GM12865 (cell line): ENCODE measurements around the gene CYFIP1.
A peak's percentile ranks its signal among the peaks of the same experiment; 100 is the strongest.

Experiments used
- DNase-seq: peaks from one replicate; pipeline ENCODE4 v3.0.0; 2010; ENCODE audit warnings: low read depth
- H3K4me3 ChIP-seq: 2 replicates; pipeline ENCODE4 v1.5.1; 2011; ENCODE audit warnings: mild to moderate bottlenecking, low read depth, low read length, control low read depth
- CTCF ChIP-seq: IDR thresholded peaks from 2 replicates; pipeline ENCODE4 v1.5.1; 2011; ENCODE audit warnings: low read length, control low read depth, low read depth, inconsistent platforms; ENCODE audit not compliant: insufficient read depth; ENCODE audit errors: missing control alignments

CYFIP1 gene

DNA sequence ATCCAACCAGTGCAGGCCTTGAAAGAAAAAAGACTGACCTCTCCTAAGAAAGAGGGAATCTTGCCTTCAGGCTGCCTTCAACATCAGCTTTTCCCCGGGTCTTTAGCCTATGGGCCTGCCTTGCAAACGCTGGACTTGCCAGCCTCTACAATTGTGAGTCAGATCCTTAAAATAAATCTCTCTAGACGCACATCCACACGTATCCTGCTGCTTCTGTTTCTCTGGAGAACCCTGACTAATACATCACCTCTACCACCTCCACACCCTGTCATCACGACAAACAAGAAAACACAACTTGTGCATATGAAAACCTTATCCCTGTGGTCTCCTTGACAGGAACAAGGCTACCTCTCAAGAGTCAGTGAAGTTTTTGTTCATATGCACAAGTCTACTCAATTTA, 11.8 kb downstream of the CYFIP1 start:
- DNase-seq, result peak; percentile 14
- TF ChIP-seq CTCF, result no peak
- no peak overlapping the region for H3K4me3 ChIP-seq

DNA sequence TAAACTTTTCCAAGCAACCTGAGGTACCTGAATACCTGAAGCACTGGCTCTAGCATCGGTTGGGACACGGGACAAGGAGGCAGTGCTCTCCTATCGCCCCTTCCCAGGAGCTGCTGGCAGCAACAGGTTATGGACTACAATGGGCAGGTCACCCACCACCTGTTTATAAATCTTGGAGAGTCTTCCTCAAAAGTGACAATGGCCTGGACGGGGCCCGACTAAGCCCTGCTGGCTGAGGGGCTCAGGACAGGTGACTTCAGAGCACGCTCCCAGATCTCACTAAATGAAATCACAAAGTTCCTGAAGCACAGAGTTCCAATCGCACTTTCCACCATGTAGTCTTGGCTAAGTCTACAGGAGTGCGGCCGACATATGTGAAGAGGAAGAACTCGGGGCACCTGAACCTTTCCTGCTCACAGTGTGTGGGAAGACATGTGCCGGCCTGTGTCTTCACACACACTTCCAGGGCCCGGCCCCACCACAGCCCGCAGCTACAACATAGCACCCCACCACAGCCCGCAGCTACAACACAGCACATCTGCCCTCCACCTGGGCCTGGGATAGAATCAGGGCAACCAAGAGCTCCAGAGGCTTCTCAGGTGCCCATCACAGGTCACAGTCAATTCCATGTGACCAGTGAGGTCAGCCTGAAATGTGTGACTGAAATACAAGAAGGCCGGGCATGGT, 12.9 kb downstream of the CYFIP1 start:
- DNase-seq, result no peak
- no peak for TF ChIP-seq CTCF

GRCh38 chr15:22966321-22967083, 13.7 kb downstream of the CYFIP1 start:
- no peak for DNase-seq
- TF ChIP-seq CTCF, result no peak
- no peak overlapping the region for H3K4me3 ChIP-seq

More for the DNA sequence above, 12.9 kb downstream of the CYFIP1 start:
- H3K4me3 ChIP-seq, result no peak overlapping the region

DNA sequence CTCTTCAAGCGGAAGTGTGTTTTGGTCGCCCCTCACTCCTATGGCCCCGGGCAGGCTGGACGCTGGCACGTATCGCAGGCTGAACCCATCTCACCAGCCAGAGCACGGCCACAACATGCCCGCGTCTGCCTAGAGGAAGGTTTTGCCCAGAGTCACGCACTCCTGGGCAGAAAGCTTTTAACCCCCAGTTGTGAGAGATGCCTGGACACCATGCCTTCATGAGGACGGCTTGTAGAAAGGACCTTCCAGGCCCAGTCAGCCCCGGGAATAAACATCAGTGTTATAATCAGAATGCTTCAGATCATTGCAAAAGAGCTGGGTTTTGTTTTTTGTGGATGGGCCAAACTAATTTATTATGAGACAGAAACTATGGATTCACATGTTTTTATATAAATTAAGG, 16.5 kb downstream of the CYFIP1 start:
- TF ChIP-seq CTCF, result no peak
- no peak for DNase-seq
- H3K4me3 ChIP-seq, result no peak overlapping the region

DNA sequence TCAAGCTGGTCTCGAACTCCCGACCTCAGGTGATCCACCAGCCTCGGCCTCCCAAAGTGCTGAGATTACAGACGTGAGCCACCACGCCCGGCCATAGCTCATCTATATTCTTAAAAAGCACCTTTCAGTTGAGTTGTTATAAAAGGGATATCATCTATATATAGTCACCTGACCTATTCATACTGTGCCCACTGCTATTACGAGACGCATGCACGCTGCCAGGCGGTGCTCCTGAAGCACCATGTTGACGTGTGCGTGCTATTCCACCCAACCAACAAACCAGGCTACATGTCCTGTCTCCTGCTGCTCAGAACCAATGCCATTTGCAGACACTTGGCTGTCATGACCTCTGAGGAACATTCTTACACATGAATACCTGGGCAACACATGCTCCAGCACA, 17.6 kb downstream of the CYFIP1 start:
- TF ChIP-seq CTCF, result no peak
- H3K4me3 ChIP-seq, result no peak overlapping the region
- no peak for DNase-seq

GRCh38 chr15:22961762-22962161, 18.4 kb downstream of the CYFIP1 start:
- TF ChIP-seq CTCF, result no peak
- no peak for DNase-seq
- no peak overlapping the region for H3K4me3 ChIP-seq
